Cerebellar cortex (tissue), 1 donor: ENCODE data around the gene ZBTB7A.
"Not testable (repeated sequence)": the region's sequence is repeated elsewhere in the genome, so short reads cannot be mapped to it uniquely, and the experiment has no call there.

Experiments used
- DNase-seq: peaks from one replicate; pipeline ENCODE4 v3.0.0-alpha.2; 2015; ENCODE audit warnings: low spot score

The ZBTB7A gene

DNA sequence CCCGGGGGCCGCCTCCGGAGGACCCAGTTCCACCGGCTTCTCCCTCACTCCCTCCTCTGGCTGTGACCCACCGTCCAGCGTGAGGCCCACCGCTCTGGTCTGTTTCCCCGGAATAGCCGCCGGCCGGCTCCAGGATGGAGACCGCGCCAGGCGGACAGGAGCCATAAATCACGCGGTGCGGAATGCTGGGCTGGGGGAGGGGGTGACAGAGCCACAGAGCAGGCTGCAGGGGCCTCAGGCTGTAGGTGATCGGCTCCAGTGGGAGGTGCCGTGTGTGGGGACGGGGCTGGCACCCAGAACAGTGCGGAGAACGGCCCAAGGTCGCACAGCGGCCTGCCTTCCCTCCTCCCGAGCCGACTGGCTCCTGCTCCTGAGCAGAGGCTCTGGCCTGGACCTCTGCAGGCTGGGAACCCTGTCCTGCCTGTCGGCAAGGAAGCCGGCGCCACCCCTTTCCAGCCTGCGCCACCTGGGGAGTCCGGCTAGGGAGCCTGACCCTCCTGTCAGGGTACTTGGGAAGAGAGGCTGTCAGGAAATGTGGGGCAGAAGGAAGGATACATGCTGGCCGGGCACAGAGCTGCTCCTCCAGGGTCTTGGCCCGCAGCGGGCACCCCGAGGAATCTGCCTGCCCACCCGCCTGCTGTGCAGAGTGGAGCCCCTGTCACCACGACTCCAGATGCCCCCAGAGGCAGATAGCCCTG lies 50.8 kb downstream of the ZBTB7A start:
- no peak for DNase-seq

DNA sequence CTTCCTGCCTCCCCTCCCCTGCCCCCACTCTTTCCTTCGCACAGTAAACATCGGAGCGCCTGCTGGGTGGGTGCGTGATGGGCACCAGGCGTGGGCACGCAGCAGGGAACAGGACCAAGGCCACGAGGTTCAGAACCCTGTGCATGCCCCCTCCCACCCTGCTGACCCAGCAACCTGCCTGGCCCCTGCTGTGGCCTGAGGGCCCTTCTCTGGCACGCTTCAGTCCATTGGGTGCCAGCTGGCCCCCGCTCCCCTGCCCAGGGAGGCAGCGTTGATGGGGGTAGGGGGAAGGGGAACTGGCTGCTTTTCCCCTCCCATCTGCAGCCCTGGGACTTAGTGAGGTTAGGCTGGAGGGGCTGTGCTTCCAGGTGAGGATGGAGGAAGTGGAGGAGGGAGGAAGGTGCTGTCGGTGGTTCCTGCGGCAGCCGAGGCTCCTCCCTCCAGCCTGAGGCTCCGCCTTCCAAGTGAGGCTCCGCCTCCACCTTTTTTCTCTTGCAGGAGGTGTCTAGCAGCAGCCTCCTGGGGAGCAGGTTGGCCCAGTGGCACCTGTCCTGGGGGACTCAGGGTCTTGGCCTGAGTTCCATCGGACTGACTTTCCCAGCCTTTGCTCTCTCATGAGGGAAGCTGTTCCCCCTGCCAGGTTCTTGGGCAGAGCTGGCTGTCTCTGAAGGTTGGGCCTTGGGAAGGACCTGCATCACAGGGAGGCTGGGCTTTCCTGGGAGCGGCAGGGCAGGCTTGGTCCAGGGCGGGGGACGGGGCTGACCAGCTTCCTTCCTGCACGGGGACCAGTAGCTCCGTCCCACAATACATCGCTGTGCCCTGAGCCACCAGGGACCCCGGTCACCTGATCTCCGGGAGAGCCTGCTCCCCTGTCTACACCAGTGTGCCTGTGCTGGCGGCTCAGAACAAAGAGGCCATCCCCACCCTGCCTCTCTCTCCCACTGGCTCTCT lies 51.9 kb downstream of the ZBTB7A start:
- peak; percentile 73 for DNase-seq

DNA sequence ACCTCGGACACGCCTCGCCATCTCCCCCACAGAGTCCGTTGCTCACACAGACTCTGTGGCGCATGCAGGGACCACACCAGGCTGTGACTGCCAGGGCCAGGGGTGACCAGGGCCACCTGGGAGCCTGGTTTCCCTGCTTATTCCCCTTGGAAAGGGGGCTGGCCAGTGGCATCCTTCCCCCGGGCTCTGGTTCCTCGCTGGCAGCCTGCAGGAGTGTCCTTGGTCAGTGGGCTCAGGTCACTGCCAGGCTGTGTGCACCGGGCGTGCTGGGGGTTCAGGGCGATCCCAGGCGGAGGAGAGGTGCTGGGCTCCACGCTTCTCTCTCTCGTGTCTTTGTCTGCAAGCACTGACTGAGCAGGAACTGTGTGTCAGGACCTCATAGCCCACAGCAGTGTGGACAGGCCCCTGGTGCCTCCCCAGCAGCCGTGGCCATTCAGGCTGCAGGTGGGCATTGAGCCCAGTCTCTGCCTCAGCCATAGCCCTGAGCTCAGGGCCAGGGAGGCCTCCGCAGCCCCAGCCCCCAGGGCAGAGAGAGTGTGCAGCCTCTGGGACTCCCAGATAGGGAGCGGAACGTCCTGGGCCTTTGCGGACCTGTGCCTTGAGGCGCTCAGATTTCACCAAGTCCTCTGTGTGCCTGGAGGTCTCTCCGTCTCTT lies 52.7 kb downstream of the ZBTB7A start:
- DNase-seq, result no peak

DNA sequence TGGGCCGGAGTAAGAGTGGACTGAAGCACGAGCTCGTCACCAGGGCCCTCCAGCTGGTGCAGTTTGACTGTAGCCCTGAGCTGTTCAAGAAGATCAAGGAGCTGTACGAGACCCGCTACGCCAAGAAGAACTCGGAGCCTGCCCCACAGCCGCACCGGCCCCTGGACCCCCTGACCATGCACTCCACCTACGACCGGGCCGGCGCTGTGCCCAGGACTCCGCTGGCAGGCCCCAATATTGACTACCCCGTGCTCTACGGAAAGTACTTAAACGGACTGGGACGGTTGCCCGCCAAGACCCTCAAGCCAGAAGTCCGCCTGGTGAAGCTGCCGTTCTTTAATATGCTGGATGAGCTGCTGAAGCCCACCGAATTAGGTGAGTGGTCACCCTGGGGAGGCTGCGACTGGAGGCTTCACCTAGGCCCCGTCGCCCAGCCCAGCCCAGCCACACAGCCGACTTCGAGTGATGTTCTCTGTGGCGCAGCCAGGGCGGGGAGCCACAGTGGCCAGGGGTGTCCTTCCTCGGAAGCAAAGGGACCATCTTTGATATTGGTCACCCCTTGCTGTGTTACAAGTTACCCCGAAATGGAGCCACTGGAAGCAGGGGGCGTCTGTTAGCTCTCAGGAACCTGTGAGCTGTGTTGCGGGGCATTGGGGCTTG lies 53.6 kb downstream of the ZBTB7A start:
- no peak for DNase-seq

DNA sequence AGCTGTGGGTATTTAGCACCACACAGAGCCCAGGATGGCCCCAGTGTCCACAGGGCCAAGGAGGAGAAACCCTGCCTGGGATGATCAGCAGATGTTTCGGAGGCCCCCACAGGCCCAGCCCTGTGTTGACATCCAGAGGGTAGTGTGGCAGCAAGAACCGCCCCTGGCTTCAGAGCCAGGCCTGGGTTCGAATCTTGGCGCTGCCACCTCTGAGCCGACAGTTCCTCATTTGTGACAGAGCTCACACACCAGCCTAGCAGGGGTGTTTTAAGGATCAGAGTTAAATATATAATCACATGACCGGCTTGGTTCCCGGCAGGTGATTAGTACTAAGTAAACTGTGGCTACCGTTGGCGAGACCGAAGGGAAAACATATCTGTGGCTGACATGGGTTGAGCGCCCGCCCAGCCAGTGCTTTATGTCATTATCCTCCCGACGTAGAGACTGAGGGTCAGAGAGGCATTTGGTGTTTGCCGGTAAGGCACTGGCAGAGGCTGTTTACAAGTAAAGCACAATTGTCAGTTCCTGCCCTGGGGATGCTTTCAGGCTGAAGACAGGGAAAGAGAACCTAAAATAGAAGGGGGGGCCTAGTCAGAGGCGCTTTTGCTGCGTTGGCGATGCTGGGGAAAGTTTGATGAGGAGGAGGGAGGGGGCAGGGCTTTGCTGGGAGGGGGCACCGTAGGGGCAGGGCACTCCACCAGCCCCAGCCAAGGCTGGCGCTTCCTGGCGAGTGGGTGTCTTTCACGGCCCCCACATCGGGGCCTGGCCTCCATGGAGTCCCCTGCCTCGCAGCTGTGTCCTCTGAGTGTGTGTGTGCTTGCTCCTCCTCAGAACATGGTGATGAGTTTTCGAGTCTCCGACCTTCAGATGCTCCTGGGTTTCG lies 54.4 kb downstream of the ZBTB7A start:
- DNase-seq, result no peak

DNA sequence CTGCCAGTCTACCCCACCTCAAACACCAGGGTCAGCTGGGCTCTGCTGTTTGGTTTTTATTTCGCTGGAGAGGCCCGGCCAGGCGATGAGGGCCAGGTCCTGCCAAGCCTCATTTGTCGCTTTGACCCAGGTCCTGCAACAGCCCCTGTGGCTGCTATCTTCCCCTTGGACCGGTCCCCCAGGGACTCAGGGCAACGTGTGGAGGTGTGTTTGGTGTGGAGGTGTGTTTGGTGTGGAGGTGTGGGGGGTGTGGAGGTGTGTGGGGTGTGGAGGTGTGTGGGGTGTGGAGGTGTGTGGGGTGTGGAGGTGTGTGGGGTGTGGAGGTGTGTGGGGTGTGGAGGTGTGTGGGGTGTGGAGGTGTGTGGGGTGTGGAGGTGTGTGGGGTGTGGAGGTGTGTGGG lies 55.3 kb downstream of the ZBTB7A start:
- DNase-seq, result not testable (repeated sequence)

DNA sequence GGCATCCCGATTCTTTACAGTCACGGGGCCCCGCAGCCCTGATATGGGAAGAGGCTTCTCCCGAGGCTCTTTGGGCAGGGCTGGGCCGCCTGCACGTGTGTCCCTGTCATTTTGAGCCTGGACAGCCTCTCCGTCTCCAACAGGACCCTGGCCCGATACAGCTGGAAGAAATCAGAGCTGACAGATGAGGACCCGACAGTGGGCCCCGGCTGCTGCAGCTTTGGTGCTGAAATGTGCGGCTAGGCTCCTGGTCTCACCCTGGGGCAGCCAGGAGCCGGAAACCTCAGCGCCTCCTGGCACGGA lies 55.9 kb downstream of the ZBTB7A start:
- DNase-seq, result no peak

DNA sequence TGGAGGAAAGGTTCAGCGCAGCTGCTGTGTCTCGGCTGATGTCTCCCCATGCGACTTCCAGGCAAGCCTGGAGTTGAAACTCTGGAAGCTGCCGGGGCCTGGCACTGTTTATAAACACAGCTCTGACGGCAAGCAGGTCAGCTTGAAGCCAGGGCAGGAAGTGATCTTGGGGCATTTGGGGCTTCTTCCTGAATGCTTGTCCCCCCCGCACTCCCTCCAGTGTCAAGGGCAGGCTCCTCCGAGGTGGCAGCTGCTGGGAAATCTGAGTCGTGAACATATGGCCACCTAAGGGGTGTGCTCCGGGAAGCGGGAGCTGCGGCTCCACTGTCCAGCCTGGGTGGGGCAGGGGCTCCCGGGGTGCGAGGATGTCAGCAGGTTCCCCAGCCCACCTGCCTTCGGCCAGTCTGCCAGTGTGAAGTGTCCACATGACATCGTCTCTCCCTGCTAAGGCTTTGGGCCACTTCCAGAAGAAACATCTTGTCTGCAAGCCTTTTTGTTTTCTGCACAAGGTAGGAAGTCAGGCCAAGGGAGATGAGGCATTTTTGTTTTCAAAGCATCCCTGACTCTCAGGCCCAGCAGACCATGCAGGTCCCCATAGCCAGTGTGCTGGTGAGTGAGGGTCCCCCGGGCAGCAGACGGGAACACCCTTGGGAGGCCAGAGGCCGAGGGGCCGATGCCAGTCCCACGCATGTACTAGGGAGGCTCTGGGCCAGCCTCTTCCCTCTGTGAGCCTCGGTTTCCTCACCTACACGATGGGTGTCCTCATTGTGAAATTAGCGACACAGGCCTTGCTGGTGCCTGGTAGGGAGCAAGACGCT lies 56.5 kb downstream of the ZBTB7A start:
- DNase-seq, result peak; percentile 74

DNA sequence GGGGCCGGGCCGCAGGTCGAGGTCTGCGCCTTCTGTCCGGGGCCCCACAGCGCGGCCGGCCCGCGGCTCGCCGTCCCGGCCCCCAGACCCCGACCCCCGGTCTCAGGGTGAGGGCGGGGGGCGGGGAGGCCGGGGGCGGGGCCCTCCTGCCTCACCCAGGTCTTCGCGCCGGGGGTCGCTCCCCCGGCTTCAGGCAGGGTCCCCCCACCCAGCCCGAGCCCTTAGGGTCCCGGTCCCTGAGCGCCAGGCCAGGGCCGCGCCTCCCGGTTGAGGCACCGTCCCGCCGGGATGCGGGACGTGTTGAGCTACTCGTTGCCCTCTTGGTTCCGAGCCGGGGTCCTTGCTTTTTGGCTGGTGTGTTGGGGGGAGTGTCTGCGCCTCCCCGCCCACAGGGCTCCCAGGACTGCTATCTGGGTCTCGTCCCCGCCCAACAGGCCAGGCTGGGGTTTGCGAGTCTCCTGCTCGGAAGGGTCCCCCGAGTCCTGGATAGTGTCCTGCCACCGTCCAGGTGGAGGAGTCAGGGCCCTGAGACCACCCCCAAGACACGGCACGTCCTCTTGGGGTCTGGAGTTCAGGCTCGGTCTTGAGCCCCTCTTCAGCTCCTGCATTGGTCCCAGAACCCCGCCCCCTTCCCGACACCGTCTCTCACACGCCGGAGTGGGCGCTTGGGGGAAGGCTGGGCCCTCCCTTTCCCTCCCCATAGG lies 58.7 kb downstream of the ZBTB7A start:
- DNase-seq, result no peak

DNA sequence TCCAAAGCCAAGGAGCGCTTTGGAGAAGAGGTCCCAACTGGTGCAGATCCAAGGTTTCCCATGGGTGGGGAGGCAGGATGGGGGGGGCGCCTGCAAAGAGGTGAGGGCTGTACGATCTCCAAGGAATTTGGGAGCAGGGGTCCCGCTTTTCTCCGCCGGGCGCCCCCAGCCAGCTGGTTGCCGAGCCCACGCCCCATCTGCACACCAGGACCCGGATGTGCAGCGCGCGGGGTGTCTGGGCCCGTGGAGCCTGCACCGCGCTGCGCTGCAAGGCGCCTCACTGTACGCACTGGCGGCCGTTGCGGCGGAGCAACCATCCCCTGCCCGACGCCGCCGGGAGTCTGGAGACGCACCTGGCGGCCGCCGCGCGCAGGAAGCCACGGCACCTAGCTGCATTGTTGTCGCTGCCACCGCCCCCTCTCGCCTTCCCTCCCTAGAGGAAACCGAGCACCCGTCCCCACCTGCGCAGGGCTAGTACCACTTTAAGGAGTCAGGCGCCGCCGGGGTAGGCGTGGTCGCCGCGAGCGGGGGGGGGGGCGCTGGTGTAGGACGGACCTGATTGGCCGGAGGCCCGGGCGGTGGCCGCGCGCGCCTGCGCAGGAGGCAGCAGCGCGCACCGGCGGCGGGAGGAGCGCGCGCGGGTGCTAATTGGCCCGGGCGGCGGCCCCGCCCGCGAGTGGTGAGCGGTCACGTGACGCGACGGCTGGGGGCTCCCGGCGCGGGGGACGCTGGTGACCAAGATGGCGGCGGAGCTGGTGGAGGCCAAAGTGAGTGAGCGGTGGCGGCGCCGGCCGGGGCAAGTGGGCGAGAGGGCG lies 59.5 kb downstream of the ZBTB7A start, which contains the start of gene PIAS4:
PIAS4 (plus strand) TSS at position 716 of the 815 bp plus-strand sequence; CDS start at position 741, 25 bp downstream.
- DNase-seq, result peak; percentile 91

DNA sequence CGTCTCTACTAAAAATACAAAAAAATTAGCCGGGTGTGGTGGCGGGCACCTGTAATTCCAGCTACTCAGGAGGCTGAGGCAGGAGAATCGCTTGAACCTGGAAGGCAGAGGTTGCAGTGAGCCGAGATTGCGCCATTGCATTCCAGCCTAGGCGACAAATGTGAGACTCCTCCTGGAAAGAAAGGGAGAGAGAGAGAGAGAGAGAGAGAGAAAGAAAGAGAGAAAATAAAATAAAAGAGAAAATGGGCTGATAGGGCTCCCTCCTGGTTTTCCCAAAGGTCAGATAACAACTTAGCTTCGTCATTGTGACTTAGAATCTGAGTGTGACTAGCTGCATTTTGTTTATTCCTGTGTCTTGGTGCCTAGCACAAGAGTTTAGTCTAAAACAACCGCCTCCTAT lies 61.3 kb downstream of the ZBTB7A start:
- not testable (repeated sequence) for DNase-seq

DNA sequence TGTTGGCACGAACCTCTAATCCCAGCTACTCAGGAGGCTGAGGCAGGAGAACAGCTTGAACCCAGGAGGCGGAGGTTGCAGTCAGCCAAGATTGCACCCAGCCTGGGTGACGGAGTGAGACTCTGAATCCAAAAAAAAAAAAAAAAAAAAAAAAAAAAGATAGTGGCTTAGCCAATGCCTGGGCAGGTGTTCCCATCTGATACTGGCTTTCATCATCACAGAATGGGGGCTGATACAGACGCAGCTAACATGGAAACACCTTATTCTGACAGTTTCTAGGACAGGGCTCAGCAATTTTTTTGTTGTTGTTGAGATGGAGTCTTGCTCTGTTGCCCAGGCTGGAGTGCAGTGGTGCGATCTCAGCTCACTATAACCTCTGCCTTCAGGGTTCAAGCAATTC lies 65.9 kb downstream of the ZBTB7A start:
- not testable (repeated sequence) for DNase-seq

DNA sequence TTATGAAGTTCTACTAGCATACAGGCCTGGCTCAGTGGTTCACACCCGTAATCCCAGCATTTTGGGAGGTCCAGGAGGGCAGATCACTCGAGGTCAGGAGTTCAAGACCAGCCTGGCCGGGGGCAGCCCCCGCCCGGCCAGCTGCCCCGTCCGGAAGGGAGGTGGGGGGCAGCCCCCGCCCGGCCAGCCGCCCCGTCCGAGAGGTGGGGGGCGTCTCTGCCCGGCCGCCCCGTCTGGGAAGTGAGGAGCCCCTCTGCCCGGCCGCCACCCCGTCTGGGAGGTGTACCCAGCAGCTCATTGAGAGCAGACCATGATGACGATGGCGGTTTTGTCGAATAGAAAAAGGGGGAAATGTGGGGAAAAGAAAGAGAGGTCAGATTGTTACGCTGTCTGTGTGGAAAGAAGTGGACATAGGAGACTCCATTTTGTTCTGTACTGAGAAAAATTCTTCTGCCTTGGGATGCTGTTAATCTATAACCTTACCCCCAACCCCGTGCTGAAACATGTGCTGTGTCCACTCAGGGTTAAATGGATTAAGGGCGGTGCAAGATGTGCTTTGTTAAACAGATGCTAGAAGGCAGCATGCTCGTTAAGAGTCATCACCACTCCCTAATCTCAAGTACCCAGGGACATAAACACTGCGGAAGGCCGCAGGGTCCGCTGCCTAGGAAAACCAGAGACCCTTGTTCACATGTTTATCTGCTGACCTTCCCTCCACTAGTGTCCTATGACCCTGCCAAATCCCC lies 67.9 kb downstream of the ZBTB7A start:
- DNase-seq, result not testable (repeated sequence)

DNA sequence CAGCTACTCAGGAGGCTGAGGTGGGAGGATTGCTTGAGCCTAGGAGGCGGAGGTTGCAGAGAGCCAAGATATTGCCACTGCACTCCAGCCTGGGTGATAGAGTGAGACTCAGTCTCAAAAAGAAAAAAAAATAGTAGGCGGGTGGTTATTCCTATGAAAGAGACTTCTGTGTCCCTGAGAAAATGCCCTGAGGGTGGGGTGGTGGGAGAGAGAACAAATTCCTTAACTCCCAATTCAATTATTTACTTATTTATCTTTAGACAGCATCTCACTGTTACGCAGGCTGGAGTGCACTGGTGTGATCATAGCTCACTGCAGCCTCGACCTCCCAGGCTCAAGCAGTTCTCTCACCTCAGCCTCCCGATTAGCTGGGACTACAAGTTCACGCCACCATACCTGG lies 71.1 kb downstream of the ZBTB7A start:
- no peak for DNase-seq
